ENCODE results near the gene SAMD3. TPM values are rescaled to one million over a fixed set of nuclear protein-coding genes. Genes with fewer than 3 reads are reported as not detected.

The SAMD3 gene
- total and polyA plus RNA-seq, 2 of the 4 experiments (the other 2 are of a cell fraction) = 3.0 to 3.9 TPM

GRCh38 chr6:130156908-130157307 lies 65.8 kb downstream of the SAMD3 start:
- no peaks in the 10 kb centered on the region for H3K4me1 ChIP-seq (ENCODE audit: control insufficient read depth, insufficient read depth, low read length)
- H3K9ac ChIP-seq (ENCODE audit: low read depth, low read length) = no peak overlapping the region
- H2BK15ac ChIP-seq (ENCODE audit: low read depth, low read length) = no peak overlapping the region
- H4K5ac ChIP-seq (ENCODE audit: low read depth, low read length) = no peak overlapping the region
- no peaks in the 10 kb centered on the region for H3K36me3 ChIP-seq (ENCODE audit: control insufficient read depth, insufficient read depth, low read length)
- no TSS peak for BruUV-seq (replicated peaks)
- peaks cover 8% of the 10 kb centered on the region for H3K9me3 ChIP-seq (ENCODE audit: control insufficient read depth, insufficient read depth, low read length)
- H2AK9ac ChIP-seq (replicated peaks; ENCODE audit: low read depth, low read length, poor library complexity) = no peak overlapping the region
- no peak overlapping the region for H3K23ac ChIP-seq (ENCODE audit: low read depth, low read length)
- H3K56ac ChIP-seq (ENCODE audit: extremely low read depth, insufficient read depth, low read length) = no peak overlapping the region
- H4K91ac ChIP-seq (ENCODE audit: insufficient read depth, low read depth, low read length) = no peak overlapping the region
- H2BK20ac ChIP-seq (ENCODE audit: low read depth, low read length) = no peak overlapping the region
- H2AFZ ChIP-seq (replicated peaks; ENCODE audit: low read length, poor library complexity) = no peak overlapping the region
- H3K9me1 ChIP-seq (ENCODE audit: insufficient read depth, low read length) = no peaks in the 10 kb centered on the region; the same call in 1 of the 2 replicates
- H2BK120ac ChIP-seq (ENCODE audit: low read depth, low read length) = no peak overlapping the region
- H3K79me1 ChIP-seq (ENCODE audit: low read depth in 1 of 2, low read length in 2 of 2) = no peaks in the 10 kb centered on the region
- DNase-seq (no peak), ATAC-seq (ENCODE audit: low read depth) (no peak)
- dilution Hi-C loops (cut with HindIII; ENCODE audit: low sequenced_read_pairs, unreplicated experiment) = no loop called here
- H2BK5ac ChIP-seq (ENCODE audit: low read depth, low read length, poor library complexity, severe bottlenecking) = no peak overlapping the region
- no peak overlapping the region for H3K4ac ChIP-seq (ENCODE audit: low read depth, low read length)
- ChIA-PET POLR2A (ENCODE audit: unreplicated experiment) (no interaction called here), CTCF (no interaction called here)
- in situ Hi-C loops (cut with MboI; ENCODE audit: low sequenced_read_pairs) = no loop called here
- no peak overlapping the region for H4K8ac ChIP-seq (ENCODE audit: low read depth in 2 of 2, low read length in 2 of 2)
- no peak overlapping the region for H3K4me2 ChIP-seq (ENCODE audit: low read depth, low read length)
- no peak overlapping the region for H3K14ac ChIP-seq (replicated peaks; ENCODE audit: low read depth, low read length)
- H3K4me3 ChIP-seq (ENCODE audit: insufficient read depth, low read depth, low read length) = no peak overlapping the region
- no peak overlapping the region for H3K27ac ChIP-seq (ENCODE audit: insufficient read depth, low read length)
- H3K27me3 ChIP-seq (ENCODE audit: control insufficient read depth, insufficient read depth, low read length) = no peaks in the 10 kb centered on the region
- no peak overlapping the region for H2AK5ac ChIP-seq (ENCODE audit: low read depth, low read length)
- no peaks in the 10 kb centered on the region for H4K20me1 ChIP-seq (ENCODE audit: insufficient read depth, low read length)
- TF ChIP-seq RCOR1 (IDR thresholded peaks at IDR 0.05; ENCODE audit: insufficient replicate concordance, low read length) (no peak), CEBPB (IDR thresholded peaks at IDR 0.05; ENCODE audit: low read depth, low read length) (no peak), USF2 (IDR thresholded peaks at IDR 0.05; ENCODE audit: low read depth, low read length) (no peak), MAFK (IDR thresholded peaks at IDR 0.05; ENCODE audit: low read depth, low read length) (no peak), FOS (IDR thresholded peaks at IDR 0.05; ENCODE audit: low read depth, low read length) (no peak), MAZ (IDR thresholded peaks at IDR 0.05; ENCODE audit: borderline replicate concordance, low read depth, low read length) (no peak), ELK1 (IDR thresholded peaks at IDR 0.05; ENCODE audit: borderline replicate concordance, low read depth, low read length) (no peak), BHLHE40 (IDR thresholded peaks at IDR 0.05; ENCODE audit: low read depth, low read length) (no peak), RFX5 (IDR thresholded peaks at IDR 0.05; ENCODE audit: low read depth, low read length) (no peak), SMC3 (IDR thresholded peaks at IDR 0.05; ENCODE audit: low read depth, low read length) (no peak), CHD1 (IDR thresholded peaks at IDR 0.05; ENCODE audit: low read depth, low read length) (no peak), CTCF (conservative IDR thresholded peaks at IDR 0.05; ENCODE audit: low read depth, low read length) (no peak)
- H3K18ac ChIP-seq (ENCODE audit: low read depth, low read length) = no peak overlapping the region
- WGBS, 2 experiments (ENCODE audit: extremely low coverage in 2 of 2, insufficient read length in 1 of 2) = no CpG with 5 or more reads among the region's 5 CpGs
- intact Hi-C loops (cut with micrococcal nuclease) = no loop called here
